B cell (primary cell): ENCODE results near the gene SOX6. TPM values are rescaled to one million over a fixed set of nuclear protein-coding genes. Genes with fewer than 3 reads are reported as not detected.

ENCODE experiments used
- ATAC-seq: fragments of 200-7000 bp; cut with Tn5 transposase; one replicate; pipeline ENCODE4 v1.10.0; 2021; ENCODE audit warnings: low read depth, mild to moderate bottlenecking, moderate number of reproducible peaks, moderate library complexity
- CTCF ChIA-PET: fragments of 350-600 bp; sonication (Branson Sonifier 250); formaldehyde crosslinking; loops from one replicate; lab custom pipeline; 2021; ENCODE audit warnings: antibody characterized with exemption, inconsistent platforms; lab: Charles Lee
- POLR2A ChIA-PET: fragments of 350-600 bp; sonication (Branson Sonifier 250); formaldehyde crosslinking; loops from one replicate; lab custom pipeline; 2021; ENCODE audit warnings: antibody characterized with exemption; lab: Charles Lee
- DNase-seq: peaks from one replicate; pipeline ENCODE4 v3.0.0; 2013
- H2AFZ ChIP-seq: 2 replicates; pipeline ENCODE4 v1.6.1; 2012; ENCODE audit warnings: mild to moderate bottlenecking, low read depth, low read length; ENCODE audit not compliant: insufficient read depth, poor library complexity, severe bottlenecking
- H3K27ac ChIP-seq, 2 donors: 1 replicate in 1 of 2; 2 replicates in 1 of 2; pipeline ENCODE4 v1.5.1; 2012 to 2013; ENCODE audit warnings: low read length in 2 of 2, mild to moderate bottlenecking in 2 of 2, moderate library complexity in 1 of 2
- H3K27me3 ChIP-seq, 4 experiments: fragments of 200-600 bp in 1 of 4; sonication (generic) in 1 of 4; replicated peaks in 1 of 4; 1 replicate in 2 of 4; 2 replicates in 2 of 4; pipeline versions ENCODE4 v1.6.1 to v1.7.0; 2013 to 2016; ENCODE audit warnings: low read length in 3 of 4, mild to moderate bottlenecking in 2 of 4, mixed read lengths in 1 of 4, moderate library complexity in 1 of 4; ENCODE audit not compliant: insufficient read depth in 4 of 4, control insufficient read depth in 3 of 4; ENCODE audit errors: control extremely low read depth in 1 of 4
- H3K36me3 ChIP-seq, 2 experiments: replicated peaks in 1 of 2; 1 replicate in 1 of 2; 2 replicates in 1 of 2; pipeline versions ENCODE4 v1.6.1 to v1.7.1; 2013; ENCODE audit warnings: low read length in 1 of 2; ENCODE audit not compliant: insufficient read depth in 2 of 2, control insufficient read depth in 1 of 2; ENCODE audit errors: control extremely low read depth in 1 of 2, extremely low read depth in 1 of 2
- H3K4me1 ChIP-seq, 2 donors: fragments of 200-600 bp in 1 of 2; sonication (generic) in 1 of 2; 1 replicate in 1 of 2; 2 replicates in 1 of 2; pipeline versions ENCODE4 v1.5.1 to v1.6.1; 2013 to 2017; ENCODE audit warnings: low read length in 2 of 2; ENCODE audit not compliant: control insufficient read depth in 2 of 2, insufficient read depth in 2 of 2
- H3K4me2 ChIP-seq: replicated peaks from 2 replicates; pipeline ENCODE3; 2012; ENCODE audit warnings: mild to moderate bottlenecking, low read depth, low read length; ENCODE audit not compliant: poor library complexity, severe bottlenecking
- H3K4me3 ChIP-seq, 5 experiments: fragments of 200-600 bp in 1 of 5; sonication (generic) in 1 of 5; 1 replicate in 3 of 5; 2 replicates in 2 of 5; pipeline versions ENCODE4 v1.5.1 to v1.7.0; 2011 to 2016; ENCODE audit warnings: low read length in 4 of 5, mild to moderate bottlenecking in 4 of 5, low read depth in 2 of 5, control low read depth in 1 of 5, moderate library complexity in 1 of 5; ENCODE audit not compliant: insufficient read depth in 1 of 5; ENCODE audit errors: control extremely low read depth in 1 of 5, extremely low read depth in 1 of 5
- H3K79me2 ChIP-seq: fragments of 200-600 bp; sonication (generic); one replicate; pipeline ENCODE4 v1.6.0; 2016; ENCODE audit warnings: low read length; ENCODE audit not compliant: control insufficient read depth, insufficient read depth
- H3K9ac ChIP-seq: fragments of 200-600 bp; sonication (generic); 2 replicates; pipeline ENCODE4 v1.6.1; 2017; ENCODE audit warnings: mild to moderate bottlenecking, low read length, moderate library complexity
- H3K9me3 ChIP-seq, 3 donors: one replicate each; pipeline versions ENCODE4 v1.6.1 to v1.7.1; 2013; ENCODE audit warnings: low read length in 2 of 3; ENCODE audit not compliant: control insufficient read depth in 2 of 3, insufficient read depth in 1 of 3; ENCODE audit errors: control extremely low read depth in 1 of 3
- H4K20me1 ChIP-seq: 2 replicates; pipeline ENCODE4 v1.6.0; 2012; ENCODE audit warnings: mild to moderate bottlenecking, low read length; ENCODE audit not compliant: insufficient read depth, control insufficient read depth, poor library complexity, severe bottlenecking
- H3K27ac Mint-ChIP-seq: one replicate; pipeline ENCODE4 v1.8.0; 2021; ENCODE audit warnings: mixed read lengths
- H3K27me3 Mint-ChIP-seq: one replicate; pipeline ENCODE4 v1.8.0; 2021; ENCODE audit warnings: mixed read lengths
- H3K4me1 Mint-ChIP-seq: one replicate; pipeline ENCODE4 v1.8.0; 2021; ENCODE audit warnings: mixed read lengths
- H3K4me3 Mint-ChIP-seq: one replicate; pipeline ENCODE4 v1.8.0; 2021; ENCODE audit warnings: mixed read lengths
- H3K9me3 Mint-ChIP-seq: one replicate; pipeline ENCODE4 v1.8.0; 2022; ENCODE audit warnings: mixed read lengths; ENCODE audit not compliant: insufficient read depth
- EZH2 ChIP-seq: IDR thresholded peaks from 2 replicates; pipeline ENCODE4 v1.6.1; 2012; ENCODE audit warnings: borderline replicate concordance, low read depth, mild to moderate bottlenecking, moderate library complexity, low read length; ENCODE audit not compliant: insufficient read depth, poor library complexity, severe bottlenecking
- WGBS: methylation state at CpG from one replicate; pipeline ENCODE4 v1.1.5; 2013; ENCODE audit warnings: missing lambda C conversion rate; ENCODE audit not compliant: insufficient coverage; 5-methylcytosine and 5-hydroxymethylcytosine counted together
- intact Hi-C: fragments of 100-400 bp; cut with micrococcal nuclease; formaldehyde crosslinking; loops from one replicate; pipeline ENCODE4 v1.10.0; 2022
- polyA plus RNA-seq: library from polyadenylated mRNA; depleted of rRNA; stranded (reverse); fragments of >200 nt; gene quantifications from 2 replicates; pipeline ENCODE4 v1.2.3, GENCODE V29; 2012
- total RNA-seq, 2 donors: library from RNA; stranded (reverse); fragments of 120-200 nt in 1 of 2; gene quantifications; 1 replicate in 1 of 2; 2 replicates in 1 of 2; pipeline versions ENCODE4 v1.2.3 to v1.2.4, GENCODE V29; 2013 to 2022
- TF ChIP-seq, protein P1 (sequence below): fragments of 200-600 bp; IDR thresholded peaks from one replicate; pipeline ENCODE4 v1.8.0; 2022; ENCODE audit warnings: antibody characterized with exemption, mild to moderate bottlenecking

SOX6 gene
- total and polyA plus RNA-seq, 2 donors (not counting 1 experiment from before 2014, with no cell fraction given), result not detected

DNA sequence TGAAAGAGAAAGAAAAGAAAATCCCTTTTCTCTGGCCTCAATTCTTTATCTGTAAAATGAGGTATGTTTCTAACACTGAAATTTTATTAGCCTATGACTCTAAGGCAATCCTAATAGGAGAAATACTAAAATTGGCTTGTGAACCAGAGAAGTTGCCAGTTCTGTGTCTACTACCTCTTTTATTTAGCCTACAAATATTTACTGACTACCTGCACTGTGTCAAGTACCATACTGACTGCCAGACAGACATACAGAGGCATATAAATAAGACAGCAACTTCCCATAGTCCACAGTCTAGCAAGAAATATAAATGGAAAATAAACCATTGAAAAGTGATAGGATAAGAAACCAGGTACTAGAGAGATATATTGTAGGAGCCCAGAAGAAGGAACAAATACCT lies 2.4 kb upstream of the SOX6 start:
- no peak overlapping the region for H3K27ac Mint-ChIP-seq
- ATAC-seq (no peak), DNase-seq (no peak)
- H3K9me3 ChIP-seq, result no peaks in the 10 kb centered on the region
- H3K36me3 ChIP-seq, result no peaks in the 10 kb centered on the region
- no peaks in the 10 kb centered on the region for H3K27me3 ChIP-seq
- H3K27ac ChIP-seq, result no peak overlapping the region
- no peak overlapping the region for H3K4me3 ChIP-seq
- H3K9ac ChIP-seq, result no peak overlapping the region
- H3K79me2 ChIP-seq, result no peaks in the 10 kb centered on the region
- no peaks in the 10 kb centered on the region for H4K20me1 ChIP-seq
- POLR2A ChIA-PET, result no interaction called here
- H3K27me3 Mint-ChIP-seq, result no peaks in the 10 kb centered on the region
- no peak overlapping the region for H3K4me2 ChIP-seq
- H2AFZ ChIP-seq, result no peak overlapping the region
- H3K4me3 Mint-ChIP-seq, result no peak overlapping the region
- CTCF ChIA-PET, result no interaction called here
- no peaks in the 10 kb centered on the region for H3K4me1 ChIP-seq
- H3K4me1 Mint-ChIP-seq, result no peaks in the 10 kb centered on the region
- H3K9me3 Mint-ChIP-seq, result no peaks in the 10 kb centered on the region
- TF ChIP-seq, protein P1, sequence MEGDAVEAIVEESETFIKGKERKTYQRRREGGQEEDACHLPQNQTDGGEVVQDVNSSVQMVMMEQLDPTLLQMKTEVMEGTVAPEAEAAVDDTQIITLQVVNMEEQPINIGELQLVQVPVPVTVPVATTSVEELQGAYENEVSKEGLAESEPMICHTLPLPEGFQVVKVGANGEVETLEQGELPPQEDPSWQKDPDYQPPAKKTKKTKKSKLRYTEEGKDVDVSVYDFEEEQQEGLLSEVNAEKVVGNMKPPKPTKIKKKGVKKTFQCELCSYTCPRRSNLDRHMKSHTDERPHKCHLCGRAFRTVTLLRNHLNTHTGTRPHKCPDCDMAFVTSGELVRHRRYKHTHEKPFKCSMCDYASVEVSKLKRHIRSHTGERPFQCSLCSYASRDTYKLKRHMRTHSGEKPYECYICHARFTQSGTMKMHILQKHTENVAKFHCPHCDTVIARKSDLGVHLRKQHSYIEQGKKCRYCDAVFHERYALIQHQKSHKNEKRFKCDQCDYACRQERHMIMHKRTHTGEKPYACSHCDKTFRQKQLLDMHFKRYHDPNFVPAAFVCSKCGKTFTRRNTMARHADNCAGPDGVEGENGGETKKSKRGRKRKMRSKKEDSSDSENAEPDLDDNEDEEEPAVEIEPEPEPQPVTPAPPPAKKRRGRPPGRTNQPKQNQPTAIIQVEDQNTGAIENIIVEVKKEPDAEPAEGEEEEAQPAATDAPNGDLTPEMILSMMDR, result no peak
- no peak for TF ChIP-seq EZH2
- intact Hi-C loops, result no loop called here

DNA sequence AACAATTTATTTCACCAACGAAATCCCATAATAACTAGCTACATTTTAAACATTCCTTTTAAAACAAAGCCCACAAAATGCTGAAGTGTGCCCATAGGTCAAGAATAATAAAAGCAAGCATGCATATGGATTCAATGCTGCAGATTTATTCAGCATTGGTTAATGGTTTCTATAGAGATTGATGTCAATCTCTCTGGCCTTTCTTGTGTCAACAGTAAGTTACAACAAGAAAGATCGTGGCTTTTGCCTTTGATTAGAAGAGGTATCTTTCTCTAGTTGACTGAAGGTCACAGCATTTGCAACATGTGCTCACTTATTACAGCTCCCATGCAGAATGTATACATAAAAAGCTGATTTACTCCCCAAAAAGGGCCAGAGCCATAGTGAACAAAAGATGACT lies 1.4 kb upstream of the SOX6 start:
- H3K9me3 Mint-ChIP-seq, result no peaks in the 10 kb centered on the region
- H3K4me2 ChIP-seq, result no peak overlapping the region

More for the DNA sequence above, 1.4 kb upstream of the SOX6 start:
- TF ChIP-seq EZH2, result no peak
- TF ChIP-seq, protein P1, result no peak
- ChIA-PET CTCF (no interaction called here), POLR2A (no interaction called here)
- Mint-ChIP-seq H3K27me3 (no peaks in the 10 kb centered on the region), H3K4me3 (no peak overlapping the region), H3K4me1 (no peaks in the 10 kb centered on the region), H3K27ac (no peak overlapping the region)
- Histone ChIP-seq H2AFZ (no peak overlapping the region), H3K4me1 (no peaks in the 10 kb centered on the region), H3K9ac (no peak overlapping the region), H3K36me3 (no peaks in the 10 kb centered on the region), H3K4me3 (no peak overlapping the region), H4K20me1 (no peaks in the 10 kb centered on the region), H3K9me3 (no peaks in the 10 kb centered on the region), H3K27ac (no peak overlapping the region), H3K27me3 (no peaks in the 10 kb centered on the region), H3K79me2 (no peaks in the 10 kb centered on the region)
- DNase-seq (no peak), ATAC-seq (no peak)
- intact Hi-C loops, result no loop called here
- WGBS, result no CpG with 5 or more reads among the region's 2 CpGs
